GM21423 (cell line): Measurements from ENCODE around the gene FASTK.

Experiments
- ATAC-seq: cut with Tn5 transposase; IDR thresholded peaks from one replicate; pipeline ENCODE4 v1.9.1; 2021; ENCODE audit warnings: mild to moderate bottlenecking, moderate library complexity; ENCODE audit not compliant: unreplicated experiment

FASTK gene

GRCh38 chr7:151118108-151119054 lies 37.8 kb upstream of the FASTK start:
- ATAC-seq, result no peak

- ATAC-seq, result no peak
Observed at GRCh38 chr7:151117565-151117964, 37.0 kb upstream of the FASTK start.

GRCh38 chr7:151116603-151117440 lies 36.2 kb upstream of the FASTK start:
- ATAC-seq, result no peak

GRCh38 chr7:151115836-151116418 lies 35.3 kb upstream of the FASTK start:
- ATAC-seq, result no peak

GRCh38 chr7:151115121-151115835 lies 34.7 kb upstream of the FASTK start:
- ATAC-seq, result no peak

GRCh38 chr7:151114151-151115090 lies 33.8 kb upstream of the FASTK start:
- ATAC-seq, result no peak

- no peak for ATAC-seq
Observed at GRCh38 chr7:151113344-151114150, 32.9 kb upstream of the FASTK start.

GRCh38 chr7:151110941-151111645 lies 30.5 kb upstream of the FASTK start:
- peak; percentile 73 for ATAC-seq

GRCh38 chr7:151110236-151110940 lies 29.8 kb upstream of the FASTK start:
- ATAC-seq, result no peak

- no peak for ATAC-seq
Observed at GRCh38 chr7:151109094-151110048, 28.8 kb upstream of the FASTK start.

GRCh38 chr7:151107882-151108281 lies 27.3 kb upstream of the FASTK start:
- no peak for ATAC-seq

GRCh38 chr7:151104411-151105235 lies 24.0 kb upstream of the FASTK start:
- no peak for ATAC-seq

- no peak for ATAC-seq
Observed at GRCh38 chr7:151103973-151104372, 23.4 kb upstream of the FASTK start.

GRCh38 chr7:151102991-151103390 lies 22.4 kb upstream of the FASTK start:
- ATAC-seq, result no peak

GRCh38 chr7:151101621-151102396 lies 21.2 kb upstream of the FASTK start:
- ATAC-seq, result no peak
